Measurements from ENCODE around the gene CD8A.

GRCh38 chr2:86744152-86744551 is 46.6 kb downstream of the CD8A start:
- TF ChIP-seq EZH2phosphoT487 (IDR thresholded peaks at IDR 0.05) (no peak), CTCF (IDR thresholded peaks at IDR 0.05) (no peak)
